AG04449 (cell line): Measurements from ENCODE around the gene AQP2.
"Not testable (repeated sequence)": the region's sequence is repeated elsewhere in the genome, so short reads cannot be mapped to it uniquely, and the experiment has no call there.

Experiments
- CTCF ChIA-PET: fragments of 350-600 bp; formaldehyde crosslinking; extraction: SDS; loops from one replicate; lab custom pipeline; 2021; ENCODE audit warnings: antibody characterized with exemption; lab: Yijun Ruan, JAX
- POLR2A ChIA-PET: fragments of 400-600, 350-600 bp; formaldehyde crosslinking; extraction: SDS; loops from one replicate; lab custom pipeline; 2020; ENCODE audit warnings: antibody characterized with exemption, inconsistent platforms; lab: Yijun Ruan, JAX
- DNase-seq: peaks from one replicate; pipeline ENCODE4 v3.0.0-alpha.2; 2010; ENCODE audit warnings: low read depth, low spot score
- H3K4me3 ChIP-seq: 2 replicates; pipeline ENCODE4 v1.5.1; 2011; ENCODE audit warnings: low read depth, mild to moderate bottlenecking, control low read depth, low read length
- TF ChIP-seq, protein P1 (sequence below): IDR thresholded peaks from one replicate; pipeline ENCODE4 v1.5.1; 2011; ENCODE audit warnings: mild to moderate bottlenecking, moderate library complexity, low read length, control low read depth, inconsistent platforms; ENCODE audit not compliant: insufficient read depth; ENCODE audit errors: missing control alignments

The AQP2 gene

DNA sequence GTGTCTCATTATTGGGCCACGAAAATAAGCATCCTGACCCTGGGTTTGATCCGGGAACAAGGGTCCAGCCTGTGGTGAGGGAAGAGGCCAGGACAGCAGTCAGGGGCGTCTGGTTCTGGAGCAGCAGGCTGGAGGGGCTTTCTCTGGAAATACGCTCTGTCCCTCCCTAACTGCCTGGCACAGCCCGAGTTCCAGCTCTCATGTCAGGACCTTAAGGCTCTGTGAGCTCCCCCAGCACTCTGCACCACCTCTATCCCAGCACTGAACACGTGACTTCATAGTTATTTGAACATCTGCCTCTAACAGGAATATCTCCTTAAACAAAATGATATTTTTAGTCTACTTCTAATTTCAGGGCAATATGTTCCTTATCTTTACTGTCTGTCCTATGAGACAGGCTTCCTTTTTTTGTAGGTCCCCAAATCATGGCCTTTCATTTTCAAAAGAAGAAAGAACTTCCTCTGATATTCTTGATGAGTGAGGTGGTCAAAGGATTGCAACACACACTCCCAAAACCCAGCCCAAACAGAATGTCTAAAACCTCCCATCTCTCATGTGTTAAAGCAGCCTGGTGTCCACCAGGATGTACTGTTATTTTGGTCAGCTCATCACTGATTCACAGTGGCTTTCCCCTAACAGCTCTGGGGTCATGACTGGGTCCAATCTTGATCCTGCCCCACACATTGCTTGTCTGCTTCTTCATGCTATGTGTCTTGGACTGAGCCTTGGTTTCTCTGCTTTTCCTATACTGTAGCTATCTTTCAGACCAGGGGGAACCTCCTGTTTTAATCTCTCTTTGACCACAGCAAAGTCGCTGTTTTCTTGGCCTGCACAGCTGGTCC lies 31.9 kb downstream of the AQP2 start:
- no peak for DNase-seq
- ChIA-PET POLR2A (no interaction called here), CTCF (interaction anchor here (0.8 to 26.8 kb wide), 7 partner anchors 11 to 115 kb away, joined by 5 to 1042 read pairs (median 14); partner anchors contain the start of gene AQP6)
- TF ChIP-seq, protein P1, sequence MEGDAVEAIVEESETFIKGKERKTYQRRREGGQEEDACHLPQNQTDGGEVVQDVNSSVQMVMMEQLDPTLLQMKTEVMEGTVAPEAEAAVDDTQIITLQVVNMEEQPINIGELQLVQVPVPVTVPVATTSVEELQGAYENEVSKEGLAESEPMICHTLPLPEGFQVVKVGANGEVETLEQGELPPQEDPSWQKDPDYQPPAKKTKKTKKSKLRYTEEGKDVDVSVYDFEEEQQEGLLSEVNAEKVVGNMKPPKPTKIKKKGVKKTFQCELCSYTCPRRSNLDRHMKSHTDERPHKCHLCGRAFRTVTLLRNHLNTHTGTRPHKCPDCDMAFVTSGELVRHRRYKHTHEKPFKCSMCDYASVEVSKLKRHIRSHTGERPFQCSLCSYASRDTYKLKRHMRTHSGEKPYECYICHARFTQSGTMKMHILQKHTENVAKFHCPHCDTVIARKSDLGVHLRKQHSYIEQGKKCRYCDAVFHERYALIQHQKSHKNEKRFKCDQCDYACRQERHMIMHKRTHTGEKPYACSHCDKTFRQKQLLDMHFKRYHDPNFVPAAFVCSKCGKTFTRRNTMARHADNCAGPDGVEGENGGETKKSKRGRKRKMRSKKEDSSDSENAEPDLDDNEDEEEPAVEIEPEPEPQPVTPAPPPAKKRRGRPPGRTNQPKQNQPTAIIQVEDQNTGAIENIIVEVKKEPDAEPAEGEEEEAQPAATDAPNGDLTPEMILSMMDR, result no peak
- H3K4me3 ChIP-seq, result no peak overlapping the region

DNA sequence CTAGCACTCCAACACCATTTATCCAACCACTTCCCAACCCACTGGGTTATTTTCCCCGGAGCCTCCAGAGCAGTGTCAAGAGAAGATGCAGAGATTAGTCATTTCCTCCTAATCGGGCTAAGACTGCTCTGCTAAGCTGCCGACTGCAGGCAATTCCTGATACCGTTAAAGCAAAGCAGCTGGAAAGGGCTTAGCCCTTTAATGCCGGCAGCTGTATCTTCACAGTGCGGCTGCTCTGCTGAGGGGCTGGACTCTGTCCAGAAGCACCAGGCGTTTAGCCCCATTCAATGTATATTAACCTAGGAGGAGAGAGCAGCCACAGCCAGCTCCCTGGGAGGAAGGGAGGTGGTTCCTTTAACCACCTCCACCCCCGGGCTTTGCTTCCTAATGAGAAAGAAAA lies 33.4 kb downstream of the AQP2 start:
- no peak overlapping the region; the same call in 1 of the 2 replicates for H3K4me3 ChIP-seq
- peak; percentile 45 for DNase-seq
- CTCF ChIA-PET, result interaction anchor here (1.0 to 26.8 kb wide), 10 partner anchors 14 to 85 kb away, joined by 3 to 1042 read pairs (median 6); partner anchors contain the start of gene AQP6
- TF ChIP-seq, protein P1, result no peak
- POLR2A ChIA-PET, result no interaction called here

DNA sequence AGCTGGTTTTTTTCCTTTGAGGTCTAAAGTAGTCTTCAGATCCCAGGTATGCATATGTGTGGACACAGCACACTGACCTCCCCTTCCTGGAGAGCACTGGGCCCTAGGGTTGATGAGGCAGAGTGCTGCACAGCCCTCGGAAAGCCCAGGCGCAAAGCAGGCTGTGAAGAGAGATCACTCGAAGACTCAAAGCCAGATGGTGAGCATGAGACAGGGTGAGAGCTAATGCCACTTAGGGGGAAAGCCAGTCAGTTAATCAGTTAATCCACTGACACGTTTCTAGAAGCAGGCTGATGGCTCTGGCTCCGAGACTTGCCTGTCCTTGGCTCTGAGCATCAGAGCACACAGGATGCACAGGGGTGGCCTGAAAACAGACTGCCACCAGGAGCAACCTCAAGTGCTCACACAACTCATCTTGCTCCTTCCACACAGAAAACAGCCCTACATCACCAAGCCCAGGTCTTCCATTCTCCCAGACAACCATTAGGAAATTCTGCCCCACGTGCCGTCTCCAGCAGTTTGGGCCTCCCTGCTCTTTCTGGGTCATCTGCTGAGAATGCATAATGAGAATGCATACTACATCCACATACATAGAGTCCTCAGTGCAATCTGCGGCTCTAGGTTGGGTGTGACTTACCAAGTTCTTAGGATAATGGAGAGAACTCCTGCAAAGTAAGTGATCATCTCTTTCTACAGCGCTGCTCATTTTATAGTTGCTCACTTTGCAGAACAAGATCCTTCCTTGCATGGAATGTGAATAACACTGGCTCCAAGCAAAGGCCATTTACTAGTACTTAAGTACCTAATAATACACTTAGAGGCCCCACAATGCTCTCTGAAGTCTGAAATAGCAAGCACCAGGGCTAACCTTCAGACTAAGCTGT lies 34.2 kb downstream of the AQP2 start:
- no peak overlapping the region for H3K4me3 ChIP-seq

DNA sequence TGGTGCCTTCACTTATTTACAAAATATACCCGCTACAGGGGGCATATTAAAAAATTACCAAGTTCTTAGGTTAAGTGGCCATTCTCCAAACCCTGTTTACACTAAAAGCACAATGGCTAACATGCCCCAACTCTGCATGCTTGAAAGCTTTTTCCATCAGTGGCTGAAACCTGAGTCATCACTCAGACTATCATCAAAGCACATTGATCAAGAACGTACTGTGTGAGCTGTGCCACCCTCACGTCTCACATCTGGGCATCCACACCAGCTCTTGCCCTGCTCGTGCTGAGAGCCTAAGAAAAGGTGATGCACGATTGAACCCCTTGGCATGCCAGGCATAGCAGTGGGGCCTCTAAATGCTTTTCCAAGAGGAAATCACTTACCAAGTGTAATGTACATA lies 35.4 kb downstream of the AQP2 start:
- DNase-seq, result no peak
- POLR2A ChIA-PET, result no interaction called here
- TF ChIP-seq, protein P1, result no peak
- no peak overlapping the region for H3K4me3 ChIP-seq
- CTCF ChIA-PET, result interaction anchor here (1.4 to 26.8 kb wide), 7 partner anchors 9 to 118 kb away, joined by 3 to 1042 read pairs (median 8); partner anchors contain the start of gene AQP6

More for the DNA sequence above, 34.2 kb downstream of the AQP2 start:
- ChIA-PET POLR2A (no interaction called here), CTCF (interaction anchor here (1.2 to 26.8 kb wide), 11 partner anchors 10 to 117 kb away, joined by 3 to 1042 read pairs (median 8); partner anchors contain the start of gene AQP6)
- TF ChIP-seq, protein P1, result no peak
- DNase-seq, result no peak

DNA sequence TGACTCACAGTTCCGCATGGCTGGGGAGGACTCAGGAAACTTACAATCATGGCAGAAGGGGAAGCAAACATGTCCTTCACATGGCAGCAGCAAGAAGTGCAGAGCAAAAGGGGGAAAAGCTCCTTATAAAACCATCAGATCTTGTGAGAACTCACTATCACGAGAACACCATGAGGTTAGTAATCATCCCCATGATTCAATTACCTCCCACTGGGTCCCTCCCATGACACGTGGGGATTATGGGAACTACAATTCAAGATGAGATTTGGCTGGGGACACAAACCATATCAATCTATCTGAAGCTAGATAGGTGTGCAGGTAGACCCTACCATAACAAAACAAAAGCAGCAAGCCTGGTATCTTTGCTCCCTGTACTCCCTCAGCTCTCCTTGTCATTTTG lies 35.9 kb downstream of the AQP2 start:
- H3K4me3 ChIP-seq, DNase-seq, POLR2A ChIA-PET: not testable (repeated sequence)
- CTCF ChIA-PET, result interaction anchor here (1.4 to 26.8 kb wide), 5 partner anchors 17 to 82 kb away, joined by 6 to 1042 read pairs (median 41); partner anchors contain the start of gene AQP6

DNA sequence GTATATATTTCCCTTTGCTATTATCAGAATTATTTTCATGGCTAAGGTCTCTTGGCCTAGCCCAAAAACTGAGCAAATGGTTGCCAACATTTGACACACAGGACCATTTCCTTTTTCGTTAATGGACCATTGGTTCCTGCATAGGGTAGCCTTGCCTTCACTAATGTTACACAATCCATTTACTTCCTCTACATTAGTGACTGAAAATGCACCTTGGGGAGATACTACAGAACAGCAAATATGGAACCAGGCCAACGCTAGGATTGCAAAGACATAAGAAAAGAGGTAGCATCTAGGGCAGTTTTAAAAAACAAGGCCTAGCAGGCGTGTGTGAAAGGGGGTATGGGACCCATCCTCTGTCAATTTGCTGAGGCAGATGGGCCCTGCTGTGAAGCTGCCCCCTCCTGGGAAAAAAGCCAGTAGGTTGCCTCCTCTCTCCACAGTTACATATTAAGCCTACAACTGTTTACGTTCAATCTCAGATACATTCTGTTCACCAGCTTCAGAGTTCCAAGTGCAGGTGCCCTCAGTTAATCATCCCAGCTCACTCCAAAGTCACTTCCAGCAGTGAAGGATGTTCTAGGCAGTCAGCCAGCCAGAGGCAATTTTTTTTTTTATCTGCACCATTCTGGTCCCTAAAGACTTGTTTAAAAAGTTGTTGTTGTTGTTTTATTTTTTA lies 37.2 kb downstream of the AQP2 start:
- ChIA-PET CTCF (interaction anchor here (3.6 to 26.8 kb wide), 3 partner anchors 18 to 81 kb away, joined by 21 to 1042 read pairs (median 385); partner anchors contain the start of gene AQP6), POLR2A (no interaction called here)
- no peak for DNase-seq
- TF ChIP-seq, protein P1, result no peak
- no peak overlapping the region for H3K4me3 ChIP-seq

DNA sequence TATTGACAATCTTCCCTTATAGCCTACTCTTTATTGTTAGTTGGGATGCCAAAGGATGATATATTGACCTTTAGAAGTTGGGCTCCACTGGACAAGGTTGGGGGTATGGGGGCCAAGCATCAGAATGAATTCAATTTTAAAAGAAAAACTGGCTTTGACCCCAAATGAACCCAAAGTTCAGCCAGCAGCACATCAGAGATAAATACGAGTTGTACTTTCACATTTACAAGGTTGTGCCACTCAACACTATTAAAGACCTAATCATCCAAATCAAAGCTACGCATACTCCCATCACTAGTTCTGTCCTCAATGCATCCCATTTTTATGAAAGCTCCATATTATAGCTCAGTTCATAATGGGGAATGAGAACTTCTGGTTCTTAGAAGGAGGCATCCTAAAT lies 38.9 kb downstream of the AQP2 start:
- DNase-seq, H3K4me3 ChIP-seq, POLR2A ChIA-PET: not testable (repeated sequence)
- CTCF ChIA-PET, result interaction anchor here (1.3 to 3.6 kb wide), 3 partner anchors 25 to 67 kb away, joined by 4 to 21 read pairs (median 5); no protein-coding TSS in a partner anchor
